Smooth muscle cell (in vitro differentiated cells): Measurements from ENCODE around the gene GFER. TPM values are rescaled to one million over a fixed set of nuclear protein-coding genes. Genes with fewer than 3 reads are reported as not detected.

Source experiments
- DNase-seq: peaks from one replicate; lab custom pipeline; 2025; ENCODE audit not compliant: unreplicated experiment; lab: John Stamatoyannopoulos, UW
- H2AFZ ChIP-seq: fragments of 200-600 bp; sonication (generic); 2 replicates; pipeline ENCODE4 v1.6.0; 2016; ENCODE audit warnings: antibody characterized with exemption, low read depth, mild to moderate bottlenecking
- H3F3A ChIP-seq: fragments of 200-600 bp; sonication (generic); 2 replicates; pipeline ENCODE4 v1.6.0; 2017; ENCODE audit warnings: antibody characterized with exemption, low read depth
- H3K27ac ChIP-seq: fragments of 200-600 bp; sonication (generic); 2 replicates; pipeline ENCODE4 v1.5.1; 2016; ENCODE audit warnings: low read depth, mild to moderate bottlenecking
- H3K27me3 ChIP-seq: fragments of 200-600 bp; sonication (generic); 2 replicates; pipeline ENCODE4 v1.6.1; 2016; ENCODE audit warnings: low read depth, mild to moderate bottlenecking
- H3K36me3 ChIP-seq: fragments of 200-600 bp; sonication (generic); 2 replicates; pipeline ENCODE4 v1.5.1; 2016; ENCODE audit warnings: low read depth
- H3K4me1 ChIP-seq: fragments of 200-600 bp; sonication (generic); 2 replicates; pipeline ENCODE4 v1.5.1; 2016; ENCODE audit warnings: low read depth
- H3K4me2 ChIP-seq: fragments of 200-600 bp; sonication (generic); 2 replicates; pipeline ENCODE4 v1.6.0; 2016; ENCODE audit warnings: mild to moderate bottlenecking
- H3K4me3 ChIP-seq: fragments of 200-600 bp; sonication (generic); 2 replicates; pipeline ENCODE4 v1.5.1; 2016; ENCODE audit warnings: mild to moderate bottlenecking
- H3K79me2 ChIP-seq: fragments of 200-600 bp; sonication (generic); 2 replicates; pipeline ENCODE4 v1.6.0; 2016; ENCODE audit warnings: low read depth, mild to moderate bottlenecking
- H3K9ac ChIP-seq: fragments of 200-600 bp; sonication (generic); 2 replicates; pipeline ENCODE4 v1.6.0; 2016; ENCODE audit warnings: low read depth
- H3K9me3 ChIP-seq: fragments of 200-600 bp; sonication (generic); replicated peaks from 2 replicates; pipeline ENCODE4 v1.5.1; 2016; ENCODE audit warnings: low read depth
- H4K20me1 ChIP-seq: fragments of 200-600 bp; sonication (generic); 2 replicates; pipeline ENCODE4 v1.6.0; 2016; ENCODE audit warnings: low read depth
- WGBS: methylation state at CpG from one replicate; pipeline ENCODE4 v1.1.7; 2016; ENCODE audit warnings: low lambda C conversion rate; 5-methylcytosine and 5-hydroxymethylcytosine counted together
- polyA plus RNA-seq: library from polyadenylated mRNA; unstranded; fragments of >200 nt; fragmentation: Nextera tagmentation; extraction: Ambion mirVana; gene quantifications from 2 replicates; pipeline ENCODE4 v1.2.1, GENCODE V29; 2016
- total RNA-seq: library from RNA; depleted of rRNA; stranded (reverse); fragments of >200 nt; gene quantifications from 2 replicates; pipeline ENCODE4 v1.2.3, GENCODE V29; 2014
- TF ChIP-seq, protein P1 (sequence below): fragments of 200-600 bp; sonication (generic); IDR thresholded peaks from 2 replicates; pipeline ENCODE4 v1.5.1; 2017; ENCODE audit warnings: borderline replicate concordance, mild to moderate bottlenecking, antibody characterized with exemption; ENCODE audit not compliant: insufficient read depth, poor library complexity, severe bottlenecking

GFER gene
- total and polyA plus RNA-seq, 2 experiments from 2014 or later, result 15.1 to 41.2 TPM

- H3F3A ChIP-seq, result no peaks in the 10 kb centered on the region
- no peaks in the 10 kb centered on the region for H3K9me3 ChIP-seq
- H3K27ac ChIP-seq, result no peak overlapping the region
- peak; percentile 67 for DNase-seq
- peaks cover 19% of the 10 kb centered on the region for H3K4me1 ChIP-seq
- H3K4me2 ChIP-seq, result peak overlapping the region; percentile 77
- H3K79me2 ChIP-seq, result peaks cover 62% of the 10 kb centered on the region
- WGBS, result 35% methylated on average over 36 of the region's 36 CpGs
- TF ChIP-seq, protein P1, sequence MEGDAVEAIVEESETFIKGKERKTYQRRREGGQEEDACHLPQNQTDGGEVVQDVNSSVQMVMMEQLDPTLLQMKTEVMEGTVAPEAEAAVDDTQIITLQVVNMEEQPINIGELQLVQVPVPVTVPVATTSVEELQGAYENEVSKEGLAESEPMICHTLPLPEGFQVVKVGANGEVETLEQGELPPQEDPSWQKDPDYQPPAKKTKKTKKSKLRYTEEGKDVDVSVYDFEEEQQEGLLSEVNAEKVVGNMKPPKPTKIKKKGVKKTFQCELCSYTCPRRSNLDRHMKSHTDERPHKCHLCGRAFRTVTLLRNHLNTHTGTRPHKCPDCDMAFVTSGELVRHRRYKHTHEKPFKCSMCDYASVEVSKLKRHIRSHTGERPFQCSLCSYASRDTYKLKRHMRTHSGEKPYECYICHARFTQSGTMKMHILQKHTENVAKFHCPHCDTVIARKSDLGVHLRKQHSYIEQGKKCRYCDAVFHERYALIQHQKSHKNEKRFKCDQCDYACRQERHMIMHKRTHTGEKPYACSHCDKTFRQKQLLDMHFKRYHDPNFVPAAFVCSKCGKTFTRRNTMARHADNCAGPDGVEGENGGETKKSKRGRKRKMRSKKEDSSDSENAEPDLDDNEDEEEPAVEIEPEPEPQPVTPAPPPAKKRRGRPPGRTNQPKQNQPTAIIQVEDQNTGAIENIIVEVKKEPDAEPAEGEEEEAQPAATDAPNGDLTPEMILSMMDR, result peak; percentile 92
- no peaks in the 10 kb centered on the region for H3K27me3 ChIP-seq
- H3K4me3 ChIP-seq, result no peak overlapping the region
- H2AFZ ChIP-seq, result no peak overlapping the region
- no peak overlapping the region for H3K9ac ChIP-seq
- no peaks in the 10 kb centered on the region for H3K36me3 ChIP-seq
- peaks cover 87% of the 10 kb centered on the region for H4K20me1 ChIP-seq
Measured at GRCh38 chr16:2003827-2004641, 20.0 kb downstream of the GFER start.

DNA sequence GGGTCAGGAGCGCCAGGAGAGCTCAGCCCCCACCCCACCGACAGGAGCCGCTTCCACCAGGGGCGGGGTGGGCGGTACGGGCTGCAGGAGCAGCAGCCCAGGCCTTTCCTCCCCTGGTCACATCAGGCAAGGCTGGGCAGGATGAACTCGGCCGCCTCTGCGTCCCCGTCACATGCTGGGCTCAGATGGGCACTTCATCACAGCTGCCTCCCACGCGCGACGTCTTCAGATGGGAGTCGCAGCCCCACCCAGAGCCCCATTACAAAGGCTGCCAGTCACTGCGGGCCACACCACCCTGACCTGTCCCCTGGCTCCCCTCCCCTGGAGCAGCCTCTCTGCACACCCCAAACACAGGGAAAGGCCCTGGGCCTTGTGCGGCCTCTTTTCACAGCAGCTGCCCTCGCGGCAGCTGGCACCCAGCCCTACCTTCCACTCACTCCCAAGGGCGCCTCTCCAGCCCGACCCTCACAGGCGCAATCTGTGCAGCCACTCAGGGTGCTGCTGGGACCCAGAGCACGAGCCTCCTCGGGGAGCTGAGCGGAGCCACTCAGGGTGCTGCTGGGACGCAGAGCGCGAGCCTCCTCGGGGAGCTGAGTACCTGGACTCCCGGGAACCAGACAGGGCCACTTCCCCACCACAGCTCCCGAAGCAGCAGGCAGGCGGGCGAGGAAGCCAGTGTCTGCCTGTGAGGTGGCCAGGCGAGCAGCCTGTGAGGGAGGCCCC, 21.0 kb downstream of the GFER start:
- no peak overlapping the region for H3K27ac ChIP-seq
- H4K20me1 ChIP-seq, result peaks cover 87% of the 10 kb centered on the region
- H3K4me3 ChIP-seq, result no peak overlapping the region
- no peaks in the 10 kb centered on the region for H3K27me3 ChIP-seq
- no peaks in the 10 kb centered on the region for H3K36me3 ChIP-seq
- TF ChIP-seq, protein P1, result no peak
- whole genome bisulfite sequencing, result 91% methylated on average over 30 of the region's 34 CpGs
- H3F3A ChIP-seq, result no peaks in the 10 kb centered on the region
- H3K9me3 ChIP-seq, result no peaks in the 10 kb centered on the region
- peaks cover 21% of the 10 kb centered on the region for H3K4me1 ChIP-seq
- DNase-seq, result no peak
- H2AFZ ChIP-seq, result no peak overlapping the region
- no peak overlapping the region for H3K9ac ChIP-seq
- H3K79me2 ChIP-seq, result peaks cover 66% of the 10 kb centered on the region
- no peak overlapping the region for H3K4me2 ChIP-seq

- Histone ChIP-seq H3K36me3 (no peaks in the 10 kb centered on the region), H3K79me2 (peaks cover 66% of the 10 kb centered on the region), H4K20me1 (peaks cover 81% of the 10 kb centered on the region), H3K4me1 (peaks cover 27% of the 10 kb centered on the region), H3K9me3 (no peaks in the 10 kb centered on the region), H3K4me2 (no peak overlapping the region), H3K9ac (no peak overlapping the region), H3K4me3 (no peak overlapping the region), H3K27me3 (no peaks in the 10 kb centered on the region), H3F3A (no peaks in the 10 kb centered on the region), H3K27ac (no peak overlapping the region), H2AFZ (no peak overlapping the region)
- 92% methylated on average over 21 of the region's 21 CpGs for WGBS
- TF ChIP-seq, protein P1, result no peak
- DNase-seq, result no peak
Measured at GRCh38 chr16:2005646-2006045, 21.7 kb downstream of the GFER start.
